HG03432 (cell line): ENCODE data around the gene NPHP4.

ENCODE experiments used
- ATAC-seq: cut with Tn5 transposase; IDR thresholded peaks from one replicate; pipeline ENCODE4 v1.9.1; 2021; ENCODE audit warnings: mild to moderate bottlenecking, moderate library complexity; ENCODE audit not compliant: unreplicated experiment

NPHP4 gene

DNA sequence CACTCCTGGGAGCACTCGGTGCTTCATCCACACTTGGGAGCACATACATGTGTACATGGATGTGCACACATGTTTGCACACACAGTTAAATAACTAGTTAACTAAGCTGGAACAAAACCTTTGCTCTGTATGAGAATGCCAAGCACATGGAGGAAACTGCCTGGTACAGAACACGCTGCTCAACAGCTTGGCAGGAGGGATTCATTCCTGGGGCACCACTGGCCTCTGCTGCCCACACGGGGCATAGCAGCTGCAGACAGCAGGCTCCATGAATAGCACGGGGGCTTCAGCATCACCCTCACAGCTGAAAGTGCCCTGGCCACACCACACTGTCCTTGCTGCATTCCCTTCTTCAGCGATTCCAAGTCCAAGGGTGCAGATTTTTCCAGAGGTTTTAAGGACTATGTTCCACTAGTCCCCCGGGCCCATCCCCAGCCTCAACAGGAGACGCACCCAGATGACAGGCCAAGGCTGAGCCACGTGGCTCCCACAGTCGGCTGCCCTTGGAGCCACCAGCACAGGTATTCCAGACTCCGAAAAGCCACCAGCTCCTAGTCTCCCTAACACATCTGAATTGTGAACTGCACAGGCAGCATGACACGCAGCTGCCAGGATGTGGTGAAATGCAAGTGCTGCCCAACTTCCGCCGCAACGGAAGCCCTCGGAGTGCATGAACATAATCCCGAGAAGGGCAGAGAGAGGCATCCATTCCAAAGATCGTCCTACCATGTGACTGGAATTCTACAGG lies 16.9 kb downstream of the NPHP4 start:
- ATAC-seq = no peak

DNA sequence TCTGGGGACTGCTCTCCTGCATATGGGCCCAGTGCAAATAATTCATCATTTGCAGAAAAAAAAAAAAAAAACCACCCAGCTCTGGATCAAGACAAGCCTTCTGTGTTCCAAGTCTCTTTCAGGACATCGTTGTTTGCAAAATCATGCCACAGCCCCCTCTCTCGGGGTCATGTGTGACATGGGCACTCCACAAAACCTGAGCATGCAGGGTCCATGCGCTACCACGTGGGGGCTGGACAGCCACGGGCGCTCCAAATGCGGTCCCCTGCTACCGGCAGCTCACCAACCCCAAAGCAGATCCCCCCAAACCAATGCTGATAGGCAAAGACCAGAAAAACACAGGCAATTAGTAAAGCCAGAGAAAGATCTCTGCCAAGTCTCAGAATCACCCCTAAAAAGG lies 17.6 kb downstream of the NPHP4 start:
- no peak for ATAC-seq

DNA sequence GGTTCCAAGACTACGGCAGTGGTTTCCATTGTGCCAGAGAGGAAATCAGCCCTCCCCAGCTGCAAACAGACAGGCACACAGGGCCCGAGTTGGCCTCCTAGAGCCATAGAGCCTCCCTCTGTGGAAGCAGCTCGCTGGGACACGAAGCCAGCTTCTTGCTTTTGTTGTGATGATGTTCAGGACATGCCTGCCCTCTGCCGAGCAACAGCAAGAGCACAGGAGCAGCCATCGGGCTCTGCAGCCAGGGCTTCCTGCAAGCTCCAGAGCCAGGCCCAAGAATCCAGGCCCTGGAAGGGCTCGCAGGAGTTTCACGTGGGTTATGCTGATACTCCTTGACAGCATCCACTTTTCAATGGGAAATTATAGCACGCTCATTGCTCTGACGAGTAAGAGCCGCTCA lies 18.5 kb downstream of the NPHP4 start:
- ATAC-seq = no peak

DNA sequence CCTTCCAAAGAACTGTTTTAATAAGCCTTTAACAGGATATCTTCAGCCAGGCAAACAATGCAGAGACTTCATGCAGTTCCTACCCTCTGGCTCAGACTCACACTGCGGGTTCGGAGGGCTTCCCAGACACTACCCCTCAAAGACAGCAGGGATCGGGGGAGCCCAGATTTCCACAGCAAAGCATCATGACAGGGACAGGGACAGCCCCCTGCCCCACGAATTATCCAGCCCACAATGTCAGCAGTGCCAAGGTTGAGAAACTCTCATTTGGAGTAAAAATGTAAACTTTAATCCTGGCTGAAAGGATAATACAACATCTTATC lies 20.1 kb downstream of the NPHP4 start:
- ATAC-seq = no peak

DNA sequence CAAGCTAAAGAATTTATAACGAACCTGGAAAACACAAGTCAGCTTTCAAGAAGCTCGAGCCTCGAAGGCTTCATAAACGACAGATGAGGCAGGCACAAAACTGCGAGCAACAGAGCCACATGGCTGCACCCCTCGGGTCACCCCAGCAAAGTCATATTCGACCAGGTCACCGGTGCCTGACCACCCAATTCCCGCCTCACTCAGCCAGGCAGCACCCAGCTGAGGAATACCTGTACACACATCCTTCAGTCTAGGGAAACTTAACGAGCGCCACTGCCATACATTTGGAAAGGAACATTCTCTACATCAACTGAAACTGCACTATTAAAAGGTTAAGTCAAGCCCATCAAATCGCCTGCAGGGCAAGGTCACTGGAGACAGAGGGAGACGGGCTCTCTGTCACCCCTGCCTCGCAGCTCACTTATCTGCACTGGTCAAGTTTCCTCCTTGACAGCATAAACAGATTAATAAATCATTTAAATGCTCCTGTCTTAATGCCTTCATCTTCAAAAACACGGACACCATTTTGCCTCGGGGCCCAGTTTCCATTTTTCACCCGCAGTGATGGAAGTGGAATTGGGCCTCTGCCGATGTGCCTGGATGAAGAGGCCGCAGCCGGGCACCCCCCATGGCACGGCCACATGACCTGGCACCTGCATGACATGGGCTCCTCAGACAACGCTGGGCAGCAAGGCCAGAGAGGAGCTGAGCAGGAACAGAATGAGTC lies 20.6 kb downstream of the NPHP4 start:
- ATAC-seq = no peak

DNA sequence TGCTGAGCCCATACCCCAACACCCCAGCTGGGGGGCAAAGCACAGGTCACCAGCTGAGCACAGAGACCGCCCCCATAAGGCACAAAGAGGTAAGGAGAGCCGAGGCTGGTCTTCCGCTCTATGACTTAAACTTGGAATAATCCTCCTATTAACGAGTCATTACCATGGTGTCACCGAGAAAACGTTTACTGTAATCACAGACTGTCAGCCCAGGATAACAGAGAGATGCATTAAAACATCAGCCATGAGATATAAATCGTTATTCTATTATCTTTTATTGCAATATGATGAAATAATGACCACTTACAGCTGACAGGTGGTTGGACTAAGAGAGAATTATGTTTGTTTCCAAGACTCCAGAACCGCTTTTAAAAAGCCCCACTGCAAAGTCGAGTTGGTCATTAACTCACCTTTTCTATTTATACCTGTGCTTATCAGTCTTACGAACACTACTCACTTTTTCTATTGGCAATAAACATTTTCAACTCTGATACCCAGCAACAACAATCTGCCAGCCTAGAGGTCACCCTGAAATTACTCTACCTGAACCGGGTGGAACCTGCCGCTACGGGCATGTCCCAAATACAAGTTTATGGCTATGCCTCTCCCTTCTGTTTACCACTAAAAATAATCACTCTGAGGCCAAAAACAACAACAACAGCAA lies 21.5 kb downstream of the NPHP4 start:
- ATAC-seq = no peak

DNA sequence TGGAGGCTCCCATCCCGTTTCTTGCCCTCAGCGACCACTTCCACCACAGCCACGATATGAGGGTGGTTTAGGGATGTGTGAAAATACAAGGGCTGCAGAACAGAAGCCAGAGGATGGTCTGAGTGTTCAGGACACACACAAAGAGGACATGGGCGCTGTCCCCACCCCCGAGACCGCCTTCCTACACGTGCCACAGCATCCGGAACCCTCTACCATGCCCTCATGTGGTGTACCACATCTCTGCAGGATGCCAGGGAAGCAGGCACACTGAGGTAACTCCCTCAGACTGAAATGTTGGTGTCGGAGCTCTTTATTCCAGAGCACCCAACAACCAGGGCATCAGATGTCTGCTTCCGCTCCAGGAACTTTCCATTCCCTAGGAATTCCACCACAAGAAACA lies 23.1 kb downstream of the NPHP4 start:
- no peak for ATAC-seq

DNA sequence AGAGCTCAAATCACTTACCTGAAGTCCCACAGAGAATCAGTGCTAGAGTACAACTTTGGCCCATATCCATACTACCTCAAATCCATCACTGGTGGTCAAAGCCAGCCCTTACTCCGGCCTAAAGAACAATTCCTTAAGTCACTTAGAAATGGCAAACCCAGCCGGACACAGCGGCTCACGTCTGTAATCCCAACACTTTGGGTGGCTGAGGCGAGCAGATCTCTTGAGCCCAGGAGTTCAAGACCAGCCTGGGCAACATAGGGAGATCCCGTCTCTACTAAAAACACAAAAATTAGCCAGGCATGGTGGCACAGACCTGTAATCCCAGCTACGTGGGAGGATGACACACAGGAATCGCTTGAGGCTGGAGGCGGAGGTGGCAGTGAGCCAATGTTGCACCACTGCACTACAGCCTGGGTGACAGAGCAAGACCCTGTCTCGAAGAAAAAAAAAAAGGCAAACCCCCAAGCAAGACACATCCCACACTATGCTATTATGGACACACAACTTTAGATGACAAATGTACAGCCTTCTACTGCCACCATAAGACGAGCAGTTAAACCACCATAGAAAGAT lies 24.0 kb downstream of the NPHP4 start:
- ATAC-seq = no peak

DNA sequence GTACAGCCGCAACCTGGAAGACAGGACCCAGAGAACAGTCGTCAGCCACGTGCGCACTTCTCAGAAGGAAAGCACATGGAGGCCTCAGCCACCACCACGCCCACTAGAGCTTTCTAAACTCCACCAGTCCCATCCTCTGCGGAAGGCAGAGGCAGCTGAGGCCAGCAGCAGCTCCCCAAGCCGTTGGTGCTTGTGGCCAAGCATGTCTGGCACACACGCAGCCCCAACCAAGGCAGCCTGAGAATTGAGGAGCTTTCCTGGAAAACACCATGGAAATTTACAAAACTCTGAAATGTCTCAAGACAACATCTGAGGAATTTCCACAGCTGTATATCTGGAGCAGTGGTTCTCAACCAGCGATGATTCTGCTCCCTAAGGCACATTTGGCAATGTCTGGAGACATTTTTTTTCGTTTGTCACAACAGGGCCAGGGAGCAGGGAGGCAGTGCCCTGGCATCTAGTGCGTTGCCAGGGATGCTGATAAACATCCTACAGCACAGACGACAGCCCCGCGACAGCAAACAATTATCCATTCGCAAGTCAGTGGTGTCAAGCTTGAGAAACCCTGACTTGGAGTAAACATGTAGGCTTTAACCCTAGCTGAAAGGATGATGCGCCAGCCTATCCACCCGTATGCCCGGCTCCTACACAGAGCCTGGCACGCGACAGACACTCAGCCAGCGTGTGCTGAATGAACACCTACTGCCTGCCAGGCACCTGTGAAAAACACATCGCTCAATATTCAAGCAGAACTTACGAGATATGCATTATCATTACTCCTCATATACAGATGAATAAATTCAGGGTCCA lies 24.7 kb downstream of the NPHP4 start:
- no peak for ATAC-seq

DNA sequence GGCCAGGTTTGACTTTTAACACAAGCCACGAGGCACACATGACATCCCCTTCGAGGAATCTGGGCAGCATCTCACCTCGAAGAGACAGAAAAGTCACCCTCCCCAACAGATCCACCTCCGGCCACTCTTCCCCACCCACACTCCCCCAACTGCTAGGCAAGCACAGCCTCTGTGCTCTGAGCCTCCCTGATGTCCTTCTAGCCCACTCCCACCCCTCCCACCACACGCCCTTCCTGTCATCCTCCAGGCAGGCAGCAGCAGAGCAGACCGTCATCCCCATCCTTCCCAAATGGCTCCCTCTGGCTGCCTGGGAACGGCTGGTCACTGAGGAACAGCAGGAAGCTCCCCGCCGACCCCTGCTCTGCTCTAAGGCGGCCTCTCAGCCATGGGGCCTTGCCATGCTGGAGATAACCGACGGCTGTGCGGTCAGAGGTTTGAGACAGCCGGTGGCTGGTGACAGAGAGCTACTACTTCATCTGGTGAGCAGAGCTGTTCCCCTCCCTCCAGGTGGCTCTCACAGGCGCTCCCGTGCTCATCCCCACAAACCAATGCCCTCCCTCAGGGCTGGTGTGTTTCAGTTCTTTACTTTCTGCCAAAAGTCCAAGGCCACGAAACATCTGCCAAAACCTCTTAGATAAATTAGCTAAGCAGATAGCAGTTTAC lies 25.6 kb downstream of the NPHP4 start:
- ATAC-seq = no peak

DNA sequence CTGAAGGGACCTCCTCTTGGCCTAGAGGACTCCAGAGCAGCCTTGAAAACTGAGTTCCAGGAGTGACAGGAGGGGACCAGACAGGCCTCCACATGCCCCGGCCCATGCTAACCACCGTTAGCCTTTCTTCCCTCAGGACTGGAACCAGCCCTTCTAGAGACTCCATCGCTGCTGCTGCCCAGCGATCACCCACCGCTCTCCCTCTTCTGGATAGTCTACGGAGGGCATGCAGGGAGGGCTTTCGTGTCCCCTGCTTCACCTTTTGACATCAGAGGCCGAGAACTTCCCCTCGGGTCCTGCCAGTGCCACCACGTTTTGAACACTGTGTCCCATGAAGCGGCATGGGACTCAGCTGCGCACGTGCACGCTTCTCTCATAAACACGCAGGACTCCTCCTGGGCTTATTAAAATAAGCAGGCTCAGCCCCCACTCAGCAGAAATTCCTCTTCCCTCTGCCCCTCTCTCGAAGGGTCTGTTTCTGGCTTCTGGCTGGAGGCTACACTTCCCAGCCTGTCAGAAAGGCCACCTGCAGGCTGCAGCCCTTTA lies 26.6 kb downstream of the NPHP4 start:
- no peak for ATAC-seq

DNA sequence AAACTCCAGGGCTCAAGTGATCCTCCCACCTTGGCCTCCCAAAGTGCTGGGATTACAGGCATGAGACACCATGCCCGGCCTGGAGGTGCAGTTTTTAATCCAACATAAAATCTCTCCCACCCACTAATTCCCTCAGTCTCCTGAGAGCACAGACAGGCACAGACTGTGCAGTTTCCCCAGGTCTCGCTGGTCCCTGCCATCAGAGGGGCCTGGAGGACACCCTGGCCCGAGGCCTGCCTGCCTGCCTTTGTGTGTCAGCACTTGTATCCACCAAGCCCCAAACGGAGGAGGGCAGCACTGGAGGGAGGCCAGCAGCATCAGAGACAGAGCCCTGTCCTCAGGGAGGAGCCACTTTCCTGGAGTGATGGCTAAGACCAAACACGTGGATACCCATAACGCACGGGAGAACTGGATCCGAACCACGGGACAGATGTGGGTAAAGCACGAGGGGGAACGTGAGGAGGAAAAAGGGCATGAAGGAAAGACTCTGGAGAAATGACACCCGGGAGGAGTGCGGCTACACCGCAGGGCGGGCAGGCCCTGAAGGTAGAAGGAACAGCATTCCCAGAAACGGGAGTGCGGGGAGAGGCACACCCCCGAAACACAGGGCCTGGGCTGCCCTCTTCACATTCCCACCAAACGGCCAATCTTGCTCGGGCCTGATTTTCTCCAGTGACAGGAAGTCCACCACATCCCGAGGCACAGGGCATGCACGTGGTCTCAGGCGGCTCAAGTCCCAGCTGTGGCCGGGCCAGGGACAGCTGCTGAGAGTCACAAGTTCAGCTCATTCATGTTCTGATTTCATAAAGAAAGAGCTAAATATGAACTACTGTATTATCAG lies 29.7 kb downstream of the NPHP4 start:
- ATAC-seq = no peak

DNA sequence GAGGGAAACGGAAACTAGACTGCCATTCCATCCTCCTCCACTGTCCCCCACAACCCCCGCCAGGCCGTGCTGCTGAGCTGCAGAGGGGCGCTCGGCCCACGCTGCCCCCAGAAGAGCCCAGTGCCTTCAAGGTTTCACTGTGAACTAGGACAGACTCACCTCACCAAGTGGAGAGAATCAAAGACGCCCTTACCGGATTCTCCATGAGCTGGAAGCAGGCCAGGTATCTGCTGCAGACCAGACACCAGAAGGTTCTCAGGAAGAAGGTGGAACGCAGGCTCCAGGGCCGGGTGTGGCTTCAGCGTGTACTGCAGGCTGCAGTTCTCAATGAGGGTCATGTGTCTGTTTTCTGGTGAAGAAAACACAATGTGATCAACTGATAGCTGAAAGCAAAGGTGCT lies 30.6 kb downstream of the NPHP4 start:
- ATAC-seq = no peak

DNA sequence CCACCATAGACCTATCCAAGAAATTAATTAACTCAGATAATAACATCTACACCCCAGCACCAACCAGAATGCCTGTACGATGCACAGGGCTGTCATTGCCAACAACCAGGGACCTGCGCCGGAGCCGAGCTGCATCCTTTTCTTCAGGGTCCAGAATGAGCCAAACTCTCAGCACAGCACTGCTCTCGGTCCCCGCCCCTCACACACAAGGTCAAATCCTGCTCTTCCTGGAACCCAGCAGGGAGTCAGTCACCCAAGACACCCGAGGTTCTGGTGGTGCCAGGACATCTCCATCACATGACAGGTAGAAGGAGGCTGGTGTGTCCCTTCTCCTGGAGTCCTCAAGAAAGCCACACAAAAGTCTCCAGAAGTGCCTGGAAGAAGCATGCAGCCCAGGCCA lies 31.9 kb downstream of the NPHP4 start:
- no peak for ATAC-seq

DNA sequence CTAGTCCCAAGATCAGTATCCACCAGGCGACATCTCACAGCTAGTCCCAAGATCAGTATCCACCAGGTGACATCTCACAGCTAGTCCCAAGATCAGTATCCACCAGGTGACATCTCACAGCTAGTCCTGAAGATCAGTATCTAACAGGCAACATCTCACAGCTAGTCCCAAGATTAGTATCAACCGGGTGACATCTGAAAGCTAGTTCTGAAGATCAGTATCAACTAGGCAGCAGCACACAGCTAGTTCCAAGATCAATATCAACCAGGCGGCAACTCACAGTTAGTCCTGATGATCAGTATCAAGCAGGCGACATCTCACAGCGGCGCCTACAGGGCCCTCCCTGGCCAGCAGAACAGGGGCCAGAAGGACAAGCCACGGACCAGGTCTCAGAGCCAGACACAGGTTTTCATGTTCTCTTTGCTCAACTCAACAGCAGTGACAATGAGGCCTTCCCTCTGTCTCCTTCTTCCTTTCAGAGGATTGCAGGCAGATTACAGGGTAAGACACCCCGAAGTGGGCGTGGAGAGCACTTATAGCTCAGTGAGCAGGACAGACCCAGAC lies 32.5 kb downstream of the NPHP4 start:
- no peak for ATAC-seq

DNA sequence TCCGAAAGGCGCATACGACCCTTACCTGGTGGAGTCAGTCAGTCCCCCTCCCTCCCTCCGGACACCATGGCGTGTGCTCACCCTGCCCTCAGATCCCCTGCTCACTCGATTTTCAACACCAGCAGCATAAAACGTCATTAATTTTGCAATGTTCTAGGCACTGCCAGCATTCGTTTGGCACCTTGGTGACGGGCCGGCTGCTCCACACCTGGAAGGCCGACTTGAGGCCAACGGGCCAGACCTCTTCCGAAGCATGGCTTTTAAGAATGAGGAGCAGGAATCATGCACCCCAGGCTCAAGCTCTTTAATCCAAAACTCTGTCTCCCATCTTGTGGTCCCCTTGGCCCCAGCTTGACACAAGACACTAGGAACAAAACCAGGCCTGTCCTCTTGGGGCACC lies 33.1 kb downstream of the NPHP4 start:
- no peak for ATAC-seq

DNA sequence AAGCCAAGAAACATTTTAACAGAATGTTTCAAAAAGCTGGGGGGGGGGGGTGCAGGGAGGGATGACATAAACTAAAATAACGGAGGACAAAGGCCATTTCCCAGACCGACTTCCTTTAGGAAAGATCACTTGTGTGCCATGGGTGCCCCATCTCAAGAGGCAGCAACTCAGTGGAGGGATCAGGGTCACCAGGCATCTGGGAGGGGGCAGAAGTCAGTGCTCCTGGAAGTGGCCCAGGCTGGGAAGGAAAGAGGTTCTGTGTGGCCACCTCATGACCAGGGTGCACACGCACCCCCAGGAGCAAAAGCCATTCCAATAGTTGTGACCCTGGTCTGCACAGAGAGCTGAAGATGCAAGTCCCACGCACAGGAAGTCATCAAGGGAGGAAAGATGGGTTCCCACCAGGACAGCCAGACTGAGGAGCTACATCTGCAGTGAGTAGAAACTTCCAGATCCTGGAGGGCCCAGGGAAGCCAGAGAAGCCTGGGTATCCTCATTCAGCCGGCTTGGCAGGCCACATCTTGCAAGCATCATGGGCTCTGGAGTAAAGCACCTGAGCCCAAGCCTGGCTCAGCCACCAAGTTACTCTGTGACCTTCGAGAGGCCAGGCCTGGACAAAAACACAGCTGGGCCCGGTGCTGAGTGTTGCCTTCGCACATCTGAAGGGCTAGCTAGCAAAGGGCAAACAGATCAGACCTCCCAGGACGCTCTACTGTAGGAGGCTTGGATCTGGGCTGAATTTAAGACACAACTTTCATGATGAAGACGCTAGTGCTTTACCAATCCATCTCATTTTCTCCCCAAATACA lies 36.0 kb downstream of the NPHP4 start:
- no peak for ATAC-seq

DNA sequence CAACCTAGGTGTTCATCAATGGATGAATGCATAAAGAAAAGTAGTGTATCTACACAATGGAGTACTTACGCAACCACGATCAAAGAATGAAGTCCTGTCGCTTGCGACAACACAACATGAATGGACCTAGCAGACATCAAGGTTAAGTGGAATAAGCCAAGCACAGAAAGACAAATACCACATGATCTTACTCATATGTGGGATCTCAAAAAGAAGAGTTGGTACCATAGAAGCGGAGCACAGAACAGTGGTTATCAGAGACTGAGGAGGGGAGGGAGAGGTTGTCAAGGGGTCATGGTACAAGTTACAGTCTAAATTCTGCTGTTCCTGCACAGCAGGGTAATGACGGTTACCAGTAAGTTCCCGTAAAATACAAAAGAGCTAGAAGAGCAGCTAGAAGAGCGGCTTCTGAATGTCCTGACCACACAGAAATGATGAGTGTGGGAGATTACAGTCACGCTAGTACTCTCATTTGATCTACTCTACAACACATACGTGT lies 36.7 kb downstream of the NPHP4 start:
- ATAC-seq = no peak
